Ramos (cell line): Measurements from ENCODE around the gene ZBTB42.

Experiments used
- in situ Hi-C: fragments of 300-500 bp; cut with MboI; formaldehyde crosslinking; loops from one replicate; pipeline ENCODE4 v1.14.3; 2022; ENCODE audit warnings: low sequenced_read_pairs; ENCODE audit not compliant: unreplicated experiment

Gene ZBTB42

DNA sequence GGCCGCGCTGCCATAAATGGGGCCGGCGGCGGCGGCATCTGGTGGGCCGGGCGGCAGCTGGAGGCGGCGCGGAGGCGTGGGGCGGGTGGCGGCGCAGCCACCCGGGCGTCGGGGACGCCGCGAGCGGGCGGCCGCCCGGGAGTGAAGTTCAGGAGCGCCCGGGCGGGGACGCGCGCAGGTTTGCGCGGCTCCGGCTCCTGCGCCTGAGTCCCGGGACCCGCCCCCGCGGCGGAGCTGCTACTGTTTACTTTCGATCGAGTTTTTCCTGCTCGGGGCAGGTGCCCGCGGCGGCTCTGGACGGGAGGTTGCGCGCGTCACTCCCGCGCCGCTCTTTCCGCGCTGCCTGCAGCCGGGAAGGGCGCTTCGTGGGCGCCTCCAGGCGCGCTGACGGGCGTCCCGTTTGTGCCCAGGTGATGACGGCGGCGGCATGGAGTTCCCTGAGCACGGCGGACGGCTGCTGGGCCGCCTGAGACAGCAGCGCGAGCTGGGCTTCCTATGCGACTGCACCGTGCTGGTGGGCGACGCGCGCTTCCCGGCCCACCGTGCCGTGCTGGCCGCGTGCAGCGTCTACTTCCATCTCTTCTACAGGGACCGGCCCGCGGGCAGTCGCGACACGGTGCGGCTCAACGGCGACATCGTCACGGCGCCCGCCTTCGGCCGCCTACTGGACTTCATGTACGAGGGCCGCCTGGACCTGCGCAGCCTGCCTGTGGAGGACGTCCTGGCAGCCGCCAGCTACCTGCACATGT is at the start of gene ZBTB42:
TSS of gene ZBTB42 (plus strand) at position 331 of the 749 bp plus-strand sequence. CDS start at position 428, 97 bp downstream.
- in situ Hi-C loops: no loop called here

GRCh38 chr14:104751539-104752422 is 49.1 kb upstream of the ZBTB42 start:
- in situ Hi-C loops: no loop called here

- in situ Hi-C loops: no loop called here
Observed at GRCh38 chr14:104752423-104752734, 48.5 kb upstream of the ZBTB42 start.

DNA sequence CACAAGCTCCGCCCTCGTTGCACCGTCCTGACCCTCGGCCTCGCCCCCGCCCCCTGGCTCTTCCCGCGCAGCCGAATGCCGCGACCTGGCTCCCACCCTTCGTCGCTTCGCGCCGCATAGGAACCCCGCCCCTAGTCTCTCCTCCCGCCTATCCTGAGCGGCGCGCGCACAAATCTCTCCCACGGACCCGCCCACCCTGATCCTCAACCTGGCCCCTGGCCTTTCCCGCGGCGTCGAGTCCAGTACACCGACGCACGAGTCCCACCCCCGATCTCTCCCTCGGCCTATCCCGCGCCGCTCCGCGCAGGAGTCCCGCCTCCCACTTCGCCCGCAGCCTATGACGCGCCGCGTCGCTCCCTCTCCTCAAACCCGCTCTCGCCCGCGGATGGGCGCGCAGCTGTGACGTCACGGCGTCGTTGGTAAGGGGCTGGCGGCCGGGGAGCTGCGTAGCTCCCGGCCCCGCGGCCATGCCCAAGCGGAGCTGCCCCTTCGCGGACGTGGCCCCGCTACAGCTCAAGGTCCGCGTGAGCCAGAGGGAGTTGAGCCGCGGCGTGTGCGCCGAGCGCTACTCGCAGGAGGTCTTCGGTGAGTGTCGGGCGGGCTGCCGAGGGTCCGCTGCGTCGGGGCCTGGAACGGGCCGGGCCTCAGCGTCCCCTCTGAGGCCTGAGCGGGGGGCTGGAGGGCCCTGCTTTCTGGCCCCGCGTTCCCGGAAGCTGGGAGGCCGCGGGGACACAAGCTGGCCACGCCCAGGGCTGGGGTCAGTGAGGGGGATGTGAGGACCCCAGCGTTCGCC is 48.0 kb upstream of the ZBTB42 start, which contains the start of gene SIVA1:
TSS of gene SIVA1 (plus strand) at position 413 of the 793 bp plus-strand sequence. CDS start at position 468, 55 bp downstream.
- in situ Hi-C loops: no loop called here

DNA sequence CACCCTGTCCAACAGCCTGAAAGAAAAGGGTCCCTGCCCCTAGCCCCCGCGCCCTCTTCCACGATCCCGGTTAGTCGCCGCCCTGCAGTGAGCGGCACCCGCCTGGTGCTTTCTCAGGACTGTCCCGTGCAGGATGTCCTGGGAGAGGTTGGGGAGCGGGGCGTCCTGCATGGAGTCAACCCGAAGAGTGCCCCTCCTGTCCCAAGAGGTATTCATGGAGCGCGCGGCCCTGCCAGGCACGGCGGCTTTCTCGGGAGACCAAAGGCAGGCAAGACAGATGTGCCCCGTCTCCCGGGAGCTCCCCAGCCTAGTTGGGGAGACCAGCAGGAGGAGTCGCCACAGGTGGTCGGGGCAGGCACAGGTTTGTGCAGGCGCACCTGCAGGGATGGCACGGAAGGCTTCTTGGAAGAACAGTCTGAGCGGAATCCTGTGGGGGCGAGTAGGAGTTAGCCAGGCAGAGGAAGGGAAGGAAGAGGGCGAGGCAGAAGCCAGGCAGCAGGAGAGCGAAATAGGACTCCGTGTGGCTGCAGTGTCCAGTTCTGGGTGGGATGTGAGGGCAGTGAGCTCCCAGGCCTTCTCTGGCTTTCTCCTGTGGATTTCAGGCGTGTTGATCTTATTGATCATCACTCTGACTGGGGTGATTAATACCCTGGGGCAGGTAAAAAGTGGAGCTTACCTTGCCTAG is 47.2 kb upstream of the ZBTB42 start:
- in situ Hi-C loops: no loop called here

GRCh38 chr14:104754213-104754851 is 46.6 kb upstream of the ZBTB42 start:
- in situ Hi-C loops: no loop called here

GRCh38 chr14:104755621-104756020 is 45.3 kb upstream of the ZBTB42 start:
- in situ Hi-C loops: no loop called here

DNA sequence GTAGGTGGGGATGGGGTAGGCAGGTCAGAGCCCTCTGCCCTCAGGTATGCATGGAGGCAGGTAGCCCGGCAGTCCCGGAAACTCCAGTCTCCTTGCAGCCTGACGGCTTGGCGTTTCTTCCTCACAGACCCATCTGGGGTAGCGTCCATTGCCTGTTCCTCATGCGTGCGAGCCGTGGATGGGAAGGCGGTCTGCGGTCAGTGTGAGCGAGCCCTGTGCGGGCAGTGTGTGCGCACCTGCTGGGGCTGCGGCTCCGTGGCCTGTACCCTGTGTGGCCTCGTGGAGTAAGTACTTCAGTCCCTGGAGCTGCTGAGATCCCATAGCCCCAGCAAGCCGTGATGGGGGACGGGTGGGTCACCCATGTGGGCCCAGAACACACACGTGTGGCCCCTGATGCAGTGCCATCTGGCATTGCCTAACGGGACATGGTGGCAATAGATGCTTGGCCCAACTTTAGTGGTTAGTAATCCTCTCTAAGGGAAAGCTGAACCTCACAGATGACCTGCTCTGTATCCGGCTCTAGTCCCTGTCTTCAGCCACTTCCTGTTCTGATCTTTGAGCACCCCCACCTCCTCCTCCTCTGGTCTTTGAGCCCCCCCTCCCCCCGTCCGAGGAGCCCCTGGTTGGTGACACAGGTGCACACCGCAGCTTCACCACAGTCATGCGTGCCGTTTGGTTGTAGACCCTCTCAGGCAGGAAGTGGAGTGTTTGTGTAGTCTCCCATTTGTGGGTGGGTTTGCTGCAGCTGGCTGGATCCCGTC is 44.2 kb upstream of the ZBTB42 start:
- in situ Hi-C loops: no loop called here

DNA sequence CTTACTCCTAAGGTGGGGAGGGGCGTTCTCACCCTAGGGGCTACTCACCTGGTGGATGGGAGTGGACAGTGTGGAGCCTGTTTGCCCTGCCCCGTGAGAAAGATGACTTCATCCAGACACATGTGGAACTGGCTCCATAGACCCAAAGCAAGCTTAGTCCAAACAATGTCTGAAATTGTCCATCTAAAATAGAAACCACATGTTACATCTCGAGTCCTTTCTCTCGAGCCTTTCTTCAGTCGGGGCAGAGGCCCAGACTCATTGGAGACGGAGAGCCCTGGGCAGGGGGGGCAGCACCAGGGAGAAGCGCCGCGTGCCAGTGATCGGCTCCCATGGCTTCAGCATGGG is 43.7 kb upstream of the ZBTB42 start:
- in situ Hi-C loops: no loop called here

- in situ Hi-C loops: no loop called here
Observed at GRCh38 chr14:104757681-104758392, 43.1 kb upstream of the ZBTB42 start.

DNA sequence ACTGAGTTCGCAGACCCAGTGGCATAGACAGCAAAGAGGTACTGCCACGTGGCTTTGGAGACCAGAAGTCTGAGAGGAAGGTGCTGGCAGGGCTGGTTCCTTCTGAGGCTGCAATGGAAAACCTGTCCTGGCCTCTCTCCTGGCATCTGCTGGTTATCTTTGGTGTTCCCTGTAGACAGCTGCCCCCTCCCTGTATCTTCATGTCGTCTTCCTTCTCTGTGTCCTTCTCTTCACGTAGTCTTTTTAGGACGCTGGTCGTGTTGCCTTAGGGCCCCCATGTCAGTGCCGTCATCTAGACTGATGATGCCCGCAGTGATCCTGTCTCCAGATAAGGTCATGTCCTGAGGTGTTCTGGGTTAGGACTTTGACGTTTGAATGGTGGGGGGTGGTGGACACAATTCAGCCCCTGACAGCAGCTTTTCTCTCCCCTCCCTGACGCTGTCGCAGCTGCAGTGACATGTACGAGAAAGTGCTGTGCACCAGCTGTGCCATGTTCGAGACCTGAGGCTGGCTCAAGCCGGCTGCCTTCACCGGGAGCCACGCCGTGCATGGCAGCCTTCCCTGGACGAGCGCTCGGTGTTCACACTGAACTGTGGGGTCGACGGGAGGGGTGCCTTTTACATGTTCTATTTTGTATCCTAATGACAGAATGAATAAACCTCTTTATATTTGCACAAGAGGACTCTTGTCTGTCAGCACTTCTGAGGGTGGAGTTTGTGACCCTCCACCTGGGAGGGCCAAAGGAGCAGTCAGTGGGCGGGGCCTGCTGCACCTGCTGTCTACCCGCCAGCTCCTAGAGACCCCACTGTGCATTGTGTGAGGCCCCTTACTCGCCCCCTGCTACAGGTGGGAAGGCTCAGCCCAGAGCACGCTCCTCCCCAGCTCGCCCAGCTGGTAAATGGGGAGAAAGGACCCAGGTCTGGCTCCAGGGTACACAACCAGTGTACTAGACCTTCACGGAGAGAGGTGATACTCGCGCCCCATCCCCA is 41.6 kb upstream of the ZBTB42 start:
- in situ Hi-C loops: no loop called here

DNA sequence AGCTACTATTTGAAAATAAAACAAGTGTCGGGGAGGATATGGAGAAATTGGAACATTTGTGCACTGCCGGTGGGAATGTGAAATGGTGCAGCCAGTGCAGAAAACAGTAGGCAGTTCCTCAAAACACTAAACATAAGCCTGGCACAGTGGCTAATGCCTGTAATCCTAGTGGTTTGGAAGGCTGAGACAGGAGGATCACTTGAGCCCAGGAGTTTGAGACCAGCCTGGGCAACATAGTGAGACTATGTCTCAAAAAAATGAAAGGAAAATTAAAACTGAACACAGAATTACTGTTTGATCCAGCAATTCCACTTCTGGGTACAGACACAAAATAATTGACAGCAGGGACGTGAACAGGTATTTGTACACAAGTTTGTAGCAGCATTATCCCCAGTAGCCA is 35.4 kb upstream of the ZBTB42 start:
- in situ Hi-C loops: no loop called here

DNA sequence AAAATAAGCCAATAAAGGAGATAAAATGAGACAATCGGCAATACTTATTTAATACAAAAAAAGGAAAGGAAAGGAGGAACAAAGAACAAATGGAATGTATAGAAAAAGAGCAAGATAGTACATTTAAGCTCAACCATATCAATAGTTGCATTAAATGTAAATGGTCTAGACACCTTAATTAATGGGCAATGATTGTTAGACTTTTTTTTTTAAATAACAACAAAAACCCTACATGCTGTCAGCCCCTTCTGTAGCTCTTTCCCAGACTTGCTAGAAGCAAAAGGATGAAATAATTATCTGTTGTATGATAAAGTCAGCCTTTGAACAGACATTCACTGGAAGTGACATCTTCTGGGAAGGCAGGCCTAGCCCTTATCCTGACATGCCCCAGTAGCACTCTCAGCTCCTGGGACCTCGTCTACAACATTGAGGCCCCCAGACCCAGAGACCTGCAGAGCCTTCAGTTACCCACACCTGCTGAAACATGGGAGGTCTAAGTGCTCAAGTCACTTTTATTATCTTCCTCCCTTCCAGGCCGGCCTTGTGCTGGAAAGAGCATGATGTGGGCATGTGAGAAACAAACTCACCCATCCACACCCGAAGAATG is 34.5 kb upstream of the ZBTB42 start:
- in situ Hi-C loops: no loop called here

GRCh38 chr14:104766863-104767633 is 33.9 kb upstream of the ZBTB42 start:
- in situ Hi-C loops: no loop called here

- in situ Hi-C loops: no loop called here
Observed at GRCh38 chr14:104767634-104767918, 33.3 kb upstream of the ZBTB42 start.
